GM21515 (cell line): Measurements from ENCODE around the gene SLC26A8.
"Not testable (repeated sequence)": the region's sequence is repeated elsewhere in the genome, so short reads cannot be mapped to it uniquely, and the experiment has no call there.

Experiments
- ATAC-seq: cut with Tn5 transposase; IDR thresholded peaks from one replicate; pipeline ENCODE4 v1.9.1; 2021; ENCODE audit not compliant: unreplicated experiment

Gene SLC26A8

GRCh38 chr6:36052097-36052496 is 27.7 kb upstream of the SLC26A8 start:
- ATAC-seq = no peak

- ATAC-seq = no peak
These were observed 26.7 kb upstream of the SLC26A8 start for GRCh38 chr6:36050947-36051710.

DNA sequence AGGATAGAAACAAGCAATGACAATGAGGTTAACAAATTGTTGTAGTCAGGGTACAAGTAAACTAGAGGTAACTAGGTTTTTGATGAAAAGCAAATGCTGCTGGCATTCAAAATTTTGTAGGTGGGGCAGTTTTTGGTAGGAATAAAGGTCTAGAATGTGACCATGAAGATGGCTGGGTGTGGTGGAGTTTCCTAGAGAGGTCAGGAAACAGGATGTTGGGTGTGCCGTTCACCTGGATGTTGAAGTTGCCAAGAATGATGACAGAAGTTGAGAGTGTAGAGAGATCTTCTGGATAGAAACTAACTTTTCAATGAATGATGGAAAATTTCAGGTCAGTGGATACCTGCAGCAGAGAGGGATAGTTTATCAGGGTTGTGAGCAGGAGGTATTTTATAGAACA is 25.9 kb upstream of the SLC26A8 start:
- no peak for ATAC-seq

- no peak for ATAC-seq
These were observed 25.1 kb upstream of the SLC26A8 start for GRCh38 chr6:36049582-36049981.

GRCh38 chr6:36042618-36043260 is 18.3 kb upstream of the SLC26A8 start:
- no peak for ATAC-seq

DNA sequence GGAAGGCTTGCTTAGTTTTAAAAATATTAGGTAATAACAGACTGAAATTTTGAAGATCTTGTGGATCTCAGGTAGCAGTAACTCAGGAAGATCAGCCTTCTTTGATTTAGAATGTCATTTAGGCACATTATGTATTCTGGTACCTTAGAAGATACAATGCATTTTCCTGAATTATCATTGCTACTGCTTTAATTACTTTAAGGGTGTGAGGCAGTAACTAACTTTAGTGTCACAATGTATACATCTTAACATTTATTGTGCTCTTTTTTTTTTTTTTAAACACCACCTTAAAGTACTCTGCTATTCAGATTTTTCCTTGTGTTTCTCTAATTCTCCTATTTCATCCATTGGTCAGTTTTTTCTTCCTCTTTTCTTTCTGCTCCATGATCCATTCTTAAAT is 16.5 kb upstream of the SLC26A8 start:
- no peak for ATAC-seq

DNA sequence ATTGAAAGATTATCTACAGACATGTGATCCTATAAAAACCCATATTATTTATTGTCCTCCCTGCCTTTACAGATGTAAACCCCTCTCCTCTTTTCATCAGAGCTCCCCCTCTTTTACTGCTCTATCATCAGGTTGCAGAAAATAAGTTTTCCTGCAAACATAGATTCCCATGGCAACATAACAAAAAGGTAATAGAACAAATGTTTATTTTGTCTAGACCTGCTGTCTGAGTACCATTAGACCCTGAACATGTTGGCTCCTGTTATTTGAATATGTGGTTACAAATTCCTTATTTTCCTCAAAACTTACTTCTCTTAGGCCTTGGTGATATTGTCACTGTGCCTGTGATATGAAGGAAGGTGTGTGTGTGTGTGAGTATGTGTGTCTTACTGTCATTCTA is 14.7 kb upstream of the SLC26A8 start:
- no peak for ATAC-seq

DNA sequence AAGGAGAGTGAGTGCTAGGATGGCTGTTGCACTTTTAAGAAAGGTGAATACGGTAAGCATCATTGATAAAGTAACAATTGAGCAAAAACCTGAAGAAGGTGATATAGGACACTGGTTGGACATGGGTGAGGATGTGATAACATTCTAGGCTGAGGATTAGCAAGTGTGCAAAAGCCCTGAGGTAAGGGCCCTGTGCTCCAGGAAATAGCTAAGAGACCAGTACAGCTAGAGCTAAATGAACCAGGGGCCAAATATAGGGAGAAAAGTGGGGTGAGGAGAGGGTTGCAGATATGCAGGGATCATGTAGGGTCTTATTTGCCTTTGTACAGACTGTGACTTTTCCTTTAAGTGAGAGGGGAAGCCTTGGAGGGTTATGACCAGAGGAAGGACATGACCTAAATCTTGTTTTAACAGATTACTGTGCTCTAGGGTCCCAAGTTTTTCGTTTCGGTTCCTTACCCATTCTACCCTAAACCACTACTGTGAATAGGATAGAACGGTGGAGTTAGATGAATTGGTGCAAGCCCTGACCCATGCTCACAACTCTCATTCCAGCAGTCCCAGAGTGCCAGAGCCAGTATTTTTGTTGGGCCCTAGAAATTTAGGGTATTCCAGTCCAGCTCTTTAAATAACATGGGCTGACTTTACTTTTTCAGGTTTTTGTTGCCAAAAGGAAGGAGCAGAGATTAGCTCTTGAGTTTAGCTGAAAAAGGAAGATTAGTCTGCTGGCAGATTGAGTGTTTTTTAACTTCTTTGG is 13.9 kb upstream of the SLC26A8 start:
- ATAC-seq = no peak

GRCh38 chr6:36035225-36035624 is 10.8 kb upstream of the SLC26A8 start:
- ATAC-seq = no peak

GRCh38 chr6:36034441-36034840 is 10.0 kb upstream of the SLC26A8 start:
- ATAC-seq = no peak

DNA sequence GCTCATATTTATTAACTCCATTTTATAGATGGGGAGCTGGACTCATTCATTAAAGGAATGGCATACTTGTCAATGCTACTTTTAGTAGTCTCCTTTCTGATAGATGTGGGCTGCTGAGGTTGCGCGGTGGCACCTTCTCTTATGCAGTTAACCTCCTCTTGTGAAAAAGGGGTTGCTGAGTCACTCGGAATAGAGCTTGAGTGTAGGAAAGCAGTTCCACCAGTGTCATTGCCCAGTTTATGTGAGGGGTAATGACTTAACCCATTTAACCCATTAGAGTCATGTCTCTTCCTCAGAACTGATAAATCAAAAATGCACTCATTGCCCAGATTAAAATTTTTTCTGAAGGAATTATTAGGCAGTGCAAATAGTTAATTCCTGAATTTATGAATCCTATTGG is 9.5 kb upstream of the SLC26A8 start:
- no peak for ATAC-seq

DNA sequence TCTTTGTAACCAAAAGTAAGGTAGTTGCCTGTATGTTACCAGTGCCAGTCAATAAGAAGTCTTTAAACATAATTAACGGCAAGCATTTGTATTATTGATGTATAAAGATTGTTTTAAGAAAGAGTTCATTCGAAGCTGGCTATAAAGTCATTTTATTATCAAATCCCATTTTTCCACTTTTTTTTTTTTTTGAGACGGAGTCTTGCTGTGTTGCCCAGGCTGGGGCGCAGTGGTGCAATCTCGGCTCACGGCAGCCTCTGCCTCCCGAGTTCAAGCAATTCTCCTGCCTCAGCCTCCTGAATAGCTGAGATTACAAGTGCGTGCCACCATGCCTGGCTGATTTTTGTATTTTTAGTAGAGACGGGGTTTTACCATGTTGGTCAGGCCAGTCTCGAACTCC is 8.7 kb upstream of the SLC26A8 start:
- ATAC-seq = not testable (repeated sequence)

DNA sequence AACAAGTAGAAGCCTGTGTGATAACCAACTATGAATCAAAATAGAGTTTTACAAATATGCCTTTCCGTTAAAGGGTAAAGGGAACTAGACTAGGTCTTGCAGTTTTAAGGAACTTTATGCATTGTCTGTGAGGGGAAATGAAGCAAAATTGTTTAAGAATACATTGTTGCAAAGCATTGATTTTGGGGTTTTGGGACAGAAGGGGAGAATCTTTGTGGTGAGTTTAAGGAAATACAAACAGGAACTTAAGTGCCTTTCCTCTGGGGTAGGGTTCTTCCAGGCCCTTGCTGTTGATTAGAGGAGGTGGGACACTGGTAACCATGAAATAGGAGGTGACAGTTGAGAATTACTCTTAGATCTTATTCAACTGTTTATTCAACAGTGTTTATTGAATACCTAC is 7.8 kb upstream of the SLC26A8 start:
- no peak for ATAC-seq

- ATAC-seq = no peak
These were observed 5.0 kb upstream of the SLC26A8 start for GRCh38 chr6:36029464-36029863.

DNA sequence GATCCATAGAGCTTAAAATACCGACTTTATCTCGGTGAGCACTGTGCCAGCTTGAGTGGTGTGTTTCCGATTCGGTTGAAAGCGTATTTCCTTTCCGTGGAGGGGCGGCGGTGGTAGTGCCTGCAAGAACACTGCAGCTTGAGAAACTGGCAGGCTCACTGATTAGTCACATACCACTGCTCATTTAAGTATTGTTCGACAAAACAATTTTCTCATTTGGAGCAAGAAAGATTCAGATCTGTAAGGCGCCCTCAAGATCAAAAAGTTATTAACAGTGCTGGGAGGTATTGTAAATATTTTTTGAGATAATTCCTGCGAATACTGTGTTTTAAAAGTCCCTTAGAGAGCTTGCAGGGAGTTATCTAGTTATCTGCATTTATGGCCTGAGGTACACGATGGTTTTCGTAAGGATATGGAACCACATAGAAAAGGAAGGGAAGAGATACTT is 4.5 kb upstream of the SLC26A8 start:
- ATAC-seq = no peak

DNA sequence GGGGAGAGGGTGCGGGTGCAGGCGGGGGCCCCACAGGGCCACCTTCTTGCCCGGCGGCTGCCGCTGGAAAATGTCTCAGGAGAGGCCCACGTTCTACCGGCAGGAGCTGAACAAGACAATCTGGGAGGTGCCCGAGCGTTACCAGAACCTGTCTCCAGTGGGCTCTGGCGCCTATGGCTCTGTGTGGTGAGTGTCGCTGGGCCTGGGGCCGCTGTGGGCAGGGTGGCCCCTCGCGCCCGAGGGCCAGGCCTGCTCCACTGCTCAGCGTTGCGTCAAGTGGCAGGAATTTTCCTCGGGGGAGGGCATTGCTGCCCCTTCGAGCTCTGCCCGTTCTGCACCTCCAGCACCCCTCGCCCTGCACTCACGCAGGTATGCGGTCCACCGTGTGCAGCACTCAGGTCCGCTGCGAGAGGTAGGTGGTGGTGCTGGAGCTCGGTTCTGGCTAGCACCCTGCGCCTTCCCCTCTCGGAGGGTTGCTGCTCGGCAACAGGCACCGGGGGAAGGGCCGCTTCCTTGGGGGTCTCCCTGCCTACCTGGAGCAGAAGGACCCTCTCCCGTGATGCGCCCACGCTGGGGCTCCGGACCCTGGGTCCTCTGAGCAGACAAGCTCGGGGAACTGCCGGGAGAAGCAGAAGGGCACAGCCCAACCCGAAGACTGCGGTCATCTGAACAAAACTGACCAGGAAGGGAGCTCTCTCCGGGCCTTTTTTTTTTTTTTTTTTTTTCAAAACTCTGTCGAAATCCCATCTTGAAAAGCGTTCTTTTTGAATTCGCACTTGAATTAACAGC is 3.8 kb upstream of the SLC26A8 start:
- ATAC-seq = peak; percentile 27

DNA sequence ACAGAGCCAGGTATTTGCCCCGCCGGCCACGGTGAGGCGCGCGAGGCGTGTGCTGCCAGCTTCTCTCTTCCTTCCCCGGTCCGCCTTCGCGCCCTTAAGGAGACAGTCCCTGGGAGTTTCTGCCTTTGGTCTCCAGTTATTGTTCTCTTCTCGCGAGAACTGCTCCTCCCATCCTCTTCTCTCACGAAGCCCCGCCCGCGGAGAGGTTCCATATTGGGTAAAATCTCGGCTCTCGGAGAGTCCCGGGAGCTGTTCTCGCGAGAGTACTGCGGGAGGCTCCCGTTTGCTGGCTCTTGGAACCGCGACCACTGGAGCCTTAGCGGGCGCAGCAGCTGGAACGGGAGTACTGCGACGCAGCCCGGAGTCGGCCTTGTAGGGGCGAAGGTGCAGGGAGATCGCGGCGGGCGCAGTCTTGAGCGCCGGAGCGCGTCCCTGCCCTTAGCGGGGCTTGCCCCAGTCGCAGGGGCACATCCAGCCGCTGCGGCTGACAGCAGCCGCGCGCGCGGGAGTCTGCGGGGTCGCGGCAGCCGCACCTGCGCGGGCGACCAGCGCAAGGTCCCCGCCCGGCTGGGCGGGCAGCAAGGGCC is 3.2 kb upstream of the SLC26A8 start, which contains the start of gene MAPK14:
MAPK14 (plus strand) TSS at position 308 of the 587 bp plus-strand sequence. CDS start 350 bp downstream, outside the sequence.
- ATAC-seq = peak; percentile 88

DNA sequence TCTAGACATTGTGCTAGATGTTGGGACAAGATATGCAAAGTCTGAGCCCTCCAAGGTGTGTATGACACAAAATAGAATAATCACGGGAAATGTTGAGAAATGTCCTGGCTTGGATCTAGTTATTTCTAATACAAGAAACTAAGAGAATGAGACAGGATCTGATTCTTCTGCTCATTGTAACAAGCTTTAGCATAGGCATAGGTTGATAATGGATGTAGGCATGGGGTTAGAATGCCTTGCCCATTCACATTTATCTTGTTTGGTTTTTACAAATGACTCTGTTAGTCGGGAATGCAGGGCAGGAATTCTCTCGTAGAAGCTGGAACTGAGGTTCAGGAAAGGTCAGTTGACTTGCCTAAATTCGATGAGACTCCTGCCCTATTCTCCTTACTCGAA is 1.5 kb upstream of the SLC26A8 start:
- no peak for ATAC-seq

DNA sequence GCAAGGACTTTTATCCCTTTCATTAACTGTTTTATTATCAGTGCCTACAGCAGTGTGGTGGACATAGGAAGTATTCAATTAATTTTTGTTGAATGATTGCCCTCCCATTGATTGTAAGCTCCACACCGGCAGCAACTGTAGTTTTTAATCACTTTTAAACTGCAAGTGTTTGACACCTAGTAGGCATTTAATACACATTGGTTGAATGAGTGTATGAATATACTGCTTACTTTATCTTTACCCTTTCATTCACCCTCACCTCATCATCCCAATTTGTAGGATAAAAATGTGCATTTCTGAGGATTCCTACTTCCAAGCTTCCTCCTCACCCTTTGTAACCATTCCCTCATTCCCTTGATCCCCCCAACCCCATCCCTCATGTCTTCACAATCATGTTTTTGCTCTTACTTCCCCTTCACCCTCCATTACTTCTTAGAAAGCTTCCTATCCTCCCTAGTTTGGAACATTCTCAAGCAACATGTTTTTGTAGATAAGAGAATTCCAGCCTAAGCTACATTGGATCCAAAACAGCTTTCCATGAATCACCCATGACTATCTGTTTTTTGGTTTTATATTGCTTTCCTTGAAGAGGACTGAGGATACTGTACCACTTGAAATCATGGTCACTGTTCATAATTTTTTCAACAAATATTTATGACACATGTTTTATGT is 955 bp upstream of the SLC26A8 start:
- no peak for ATAC-seq

DNA sequence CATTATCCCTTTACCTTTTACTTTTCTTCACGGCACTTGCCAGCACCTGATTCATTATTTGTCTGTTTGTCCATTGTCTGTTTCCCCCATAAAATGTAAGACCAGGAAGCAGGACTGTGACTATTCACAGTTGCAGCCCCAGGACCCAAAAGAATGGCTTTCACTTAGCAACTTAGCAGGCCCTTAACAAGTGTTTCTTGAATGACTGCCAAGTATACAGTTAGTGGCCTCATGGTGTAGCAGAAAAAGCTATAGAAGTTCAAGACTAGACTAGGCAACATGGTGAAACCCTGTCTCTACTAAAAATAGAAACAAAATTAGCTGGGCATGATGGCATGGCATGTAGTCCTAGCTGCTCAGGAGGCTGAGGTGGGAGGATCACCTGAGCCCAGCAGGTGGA is 4.3 kb downstream of the SLC26A8 start:
- no peak for ATAC-seq
